GM18526 (cell line): ENCODE measurements around the gene CELF2.

Experiments used
- POLR2A ChIP-seq: IDR thresholded peaks from 3 replicates; pipeline ENCODE4 v1.6.1; 2011; ENCODE audit not compliant: insufficient read length; ENCODE audit errors: extremely low read depth

CELF2 gene

GRCh38 chr10:11189582-11190376 lies 172.1 kb downstream of the CELF2 start:
- no peak for TF ChIP-seq POLR2A

DNA sequence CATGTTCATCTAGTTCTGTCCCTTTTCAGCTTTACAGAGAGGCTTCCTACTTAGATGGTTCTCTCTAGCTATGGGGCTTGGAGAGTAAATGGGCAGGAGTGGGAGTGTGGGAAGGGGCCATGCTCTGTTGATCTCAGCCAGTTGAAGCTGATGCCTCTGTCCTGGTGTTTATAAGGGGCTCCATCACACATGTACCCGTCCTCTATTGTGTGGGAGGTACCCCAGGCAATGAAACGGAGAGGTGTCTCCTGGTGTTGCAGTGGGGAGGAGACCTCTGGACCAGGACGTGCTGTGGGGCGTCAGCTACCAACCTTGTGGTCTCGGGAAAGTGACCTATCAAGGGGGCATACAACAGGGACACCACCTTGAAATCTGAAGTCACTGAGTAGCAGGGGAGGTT lies 173.5 kb downstream of the CELF2 start:
- TF ChIP-seq POLR2A: no peak

DNA sequence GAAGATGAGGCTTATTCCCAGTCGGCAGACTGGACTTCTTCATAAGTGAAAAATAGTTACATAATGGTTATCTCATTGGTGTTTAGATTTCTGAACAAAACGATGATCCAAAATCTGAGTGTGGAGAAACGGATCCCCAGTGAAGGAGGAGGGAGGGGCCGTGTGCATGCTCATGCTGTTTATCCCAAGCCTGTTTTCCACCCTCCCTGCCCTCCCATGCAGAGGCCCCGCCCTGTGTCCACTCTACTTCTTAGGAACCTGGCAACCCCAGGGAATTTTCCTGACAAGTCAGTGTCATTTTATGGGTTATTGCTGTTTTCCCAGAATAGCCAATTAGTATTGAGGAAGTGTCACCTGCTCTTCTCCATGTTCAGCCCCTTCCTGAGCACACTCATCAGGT lies 174.0 kb downstream of the CELF2 start:
- no peak for TF ChIP-seq POLR2A

GRCh38 chr10:11192304-11193000 lies 174.8 kb downstream of the CELF2 start:
- no peak for TF ChIP-seq POLR2A

- no peak for TF ChIP-seq POLR2A
Measured at GRCh38 chr10:11193001-11193551, 175.4 kb downstream of the CELF2 start.

DNA sequence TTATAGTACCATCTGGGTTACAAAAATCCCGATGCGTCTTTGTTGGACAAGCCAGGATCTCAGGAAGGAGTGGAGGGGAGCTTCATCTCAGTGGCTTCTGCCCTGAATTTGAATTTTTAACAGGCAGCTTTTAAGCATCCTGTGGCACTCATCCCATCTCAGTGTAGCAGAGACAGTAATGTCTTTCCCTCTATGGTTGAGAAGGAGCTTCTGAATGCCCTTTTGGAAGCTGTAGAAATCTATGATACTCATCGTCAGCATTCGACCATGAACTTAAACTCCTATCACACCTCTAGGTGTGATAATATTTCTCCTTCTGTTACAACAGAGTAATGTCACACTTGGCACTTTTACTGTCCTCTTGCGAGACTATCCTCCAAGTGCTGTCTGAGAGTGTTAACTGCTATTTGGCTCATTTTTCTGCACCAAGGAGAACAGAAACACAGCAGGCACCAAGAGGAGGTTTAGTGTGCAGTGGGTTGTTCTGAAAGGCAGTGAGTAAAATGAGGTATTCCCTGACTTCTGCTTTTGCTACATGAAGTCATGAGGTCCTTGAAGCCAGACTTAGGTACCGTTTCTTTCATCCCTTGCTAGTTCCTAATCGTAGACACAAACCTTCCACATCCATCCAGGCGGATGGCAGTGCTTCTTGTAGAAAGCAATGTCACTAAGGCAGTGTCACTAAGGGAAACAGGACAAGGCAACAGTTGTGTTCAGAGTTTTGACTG lies 177.4 kb downstream of the CELF2 start:
- no peak for TF ChIP-seq POLR2A

- no peak for TF ChIP-seq POLR2A
Measured at GRCh38 chr10:11195623-11196022, 178.0 kb downstream of the CELF2 start.

- no peak for TF ChIP-seq POLR2A
Measured at GRCh38 chr10:11197266-11197712, 179.6 kb downstream of the CELF2 start.

DNA sequence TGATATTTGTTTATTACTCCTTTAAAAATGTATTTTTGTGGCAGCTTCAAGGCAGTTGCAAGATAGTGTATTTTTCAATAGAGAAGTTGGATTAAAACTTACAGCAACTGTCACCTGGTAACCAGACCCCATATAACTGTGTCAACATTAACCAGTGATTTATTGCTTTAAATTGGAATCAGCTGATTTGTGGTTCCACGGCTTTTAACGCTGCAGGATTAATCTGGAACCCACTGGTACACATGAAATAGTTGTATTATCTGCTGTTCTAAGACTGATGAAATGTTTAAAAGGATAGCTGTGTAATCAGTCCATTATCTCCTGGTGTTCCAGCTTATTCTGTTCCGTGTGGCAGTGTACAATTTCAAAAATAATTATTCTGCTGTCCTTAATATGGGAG lies 180.2 kb downstream of the CELF2 start:
- TF ChIP-seq POLR2A: no peak

- no peak for TF ChIP-seq POLR2A
Measured at GRCh38 chr10:11201911-11202310, 184.2 kb downstream of the CELF2 start.

DNA sequence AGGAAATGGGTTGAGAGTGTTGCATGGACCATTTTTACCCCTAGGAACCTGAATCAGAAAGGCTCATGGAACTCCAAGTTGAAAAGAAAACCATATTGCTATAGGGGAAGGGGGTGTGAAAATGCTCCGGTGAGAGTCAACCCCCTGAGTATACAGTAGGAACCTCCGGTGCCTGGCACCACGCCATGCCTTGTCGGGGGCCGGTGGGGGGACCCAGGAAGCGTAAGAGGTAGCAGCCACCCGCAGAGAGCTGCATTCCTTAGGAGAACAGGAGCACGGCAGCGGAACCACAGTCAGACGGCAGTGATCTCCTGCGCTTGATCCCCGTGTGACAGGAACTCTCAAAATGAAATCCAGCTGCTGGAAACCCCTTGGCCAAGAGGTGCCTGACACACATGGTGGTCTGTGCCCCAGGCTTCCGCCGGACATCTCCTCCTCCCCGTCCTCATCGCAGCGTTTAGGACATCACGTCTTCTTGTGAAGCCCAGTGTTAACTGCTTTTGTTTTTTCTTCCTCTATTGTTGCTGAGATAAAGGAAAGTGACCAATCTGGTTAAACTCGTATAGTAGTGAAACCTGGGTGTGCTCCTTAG lies 186.8 kb downstream of the CELF2 start:
- no peak for TF ChIP-seq POLR2A

GRCh38 chr10:11205030-11205772 lies 187.5 kb downstream of the CELF2 start:
- TF ChIP-seq POLR2A: no peak

DNA sequence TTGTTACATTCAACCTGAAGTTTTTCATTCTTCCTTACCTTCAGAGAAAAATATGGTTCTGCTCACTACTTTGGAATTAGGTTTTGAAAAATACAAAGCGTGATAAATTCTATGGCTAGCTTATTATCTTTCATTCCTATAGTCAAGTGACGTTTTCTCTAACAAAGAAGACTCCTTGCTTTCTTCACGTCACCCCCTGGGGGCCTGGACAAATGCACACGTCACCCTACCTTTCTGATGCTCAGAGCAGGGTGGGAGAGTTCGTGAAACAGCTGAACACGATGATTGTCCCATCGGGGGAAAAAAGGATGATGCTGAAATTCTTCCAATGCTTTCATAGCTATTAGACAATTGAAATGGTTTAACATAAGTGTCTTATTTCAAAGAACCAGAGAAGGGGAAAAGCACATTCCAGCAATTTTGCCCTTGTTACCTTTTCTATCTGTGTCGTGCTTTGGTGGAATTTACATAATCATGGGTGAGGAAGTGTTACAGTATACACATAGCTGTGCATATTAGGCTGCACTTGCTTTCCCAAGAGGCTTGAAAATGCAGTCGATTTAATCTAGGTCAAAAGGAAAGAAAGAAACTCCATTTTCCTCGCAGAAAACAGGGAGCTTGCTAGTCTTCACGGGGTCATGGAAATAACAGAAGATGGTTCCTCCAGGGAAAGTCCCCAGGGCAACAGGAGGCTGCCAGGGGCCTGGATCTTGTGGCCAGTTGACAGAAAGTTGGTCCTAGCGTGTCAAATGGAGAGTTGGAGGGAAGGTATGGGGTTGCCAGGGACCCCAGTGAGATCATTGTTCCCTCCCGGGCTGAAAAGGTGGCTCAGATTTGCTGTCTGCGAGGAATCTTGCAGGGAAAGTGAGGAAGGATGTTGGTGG lies 189.2 kb downstream of the CELF2 start:
- no peak for TF ChIP-seq POLR2A

DNA sequence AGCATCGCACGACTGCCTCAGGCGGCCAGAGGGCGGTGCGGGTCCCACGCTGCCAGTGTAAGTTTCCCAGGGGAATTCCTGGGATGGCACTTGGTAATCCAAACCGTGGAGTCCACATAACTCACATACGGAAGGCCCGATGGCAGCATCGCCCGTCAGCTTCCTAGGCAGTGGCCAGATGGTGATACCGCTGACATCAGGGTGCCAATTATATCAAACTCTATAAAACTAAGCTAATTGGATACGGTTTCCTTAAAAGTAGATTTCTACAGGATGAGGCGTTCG lies 189.8 kb downstream of the CELF2 start:
- no peak for TF ChIP-seq POLR2A

DNA sequence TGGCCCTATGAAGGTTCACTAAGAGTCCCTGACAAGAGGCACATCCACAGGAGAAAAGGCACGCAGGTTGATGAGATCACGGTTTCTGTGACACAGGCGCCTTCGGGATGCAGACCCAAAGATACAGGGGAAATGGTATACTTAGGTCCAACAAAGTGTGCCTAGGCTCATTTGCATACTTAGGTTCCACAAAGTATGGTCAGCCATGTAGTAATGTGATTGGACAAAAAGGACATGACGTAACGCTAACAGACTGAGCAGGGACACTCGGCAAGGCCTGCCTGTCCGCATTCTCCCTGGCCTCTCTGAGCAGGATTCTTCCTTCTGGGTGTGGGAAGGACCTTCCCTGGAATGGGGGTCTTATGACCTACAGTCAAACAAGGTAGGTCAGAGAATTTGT lies 190.6 kb downstream of the CELF2 start:
- TF ChIP-seq POLR2A: no peak
